GM12892 (cell line): ENCODE measurements around the gene DNASE2.

Experiments used
- POLR2A ChIP-seq: IDR thresholded peaks from 2 replicates; pipeline ENCODE4 v1.6.1; 2011; ENCODE audit warnings: low read depth, low read length, control low read depth
- POLR2AphosphoS5 ChIP-seq: IDR thresholded peaks from 2 replicates; pipeline ENCODE4 v1.6.1; 2011; ENCODE audit warnings: low read depth, low read length, control low read depth

DNA sequence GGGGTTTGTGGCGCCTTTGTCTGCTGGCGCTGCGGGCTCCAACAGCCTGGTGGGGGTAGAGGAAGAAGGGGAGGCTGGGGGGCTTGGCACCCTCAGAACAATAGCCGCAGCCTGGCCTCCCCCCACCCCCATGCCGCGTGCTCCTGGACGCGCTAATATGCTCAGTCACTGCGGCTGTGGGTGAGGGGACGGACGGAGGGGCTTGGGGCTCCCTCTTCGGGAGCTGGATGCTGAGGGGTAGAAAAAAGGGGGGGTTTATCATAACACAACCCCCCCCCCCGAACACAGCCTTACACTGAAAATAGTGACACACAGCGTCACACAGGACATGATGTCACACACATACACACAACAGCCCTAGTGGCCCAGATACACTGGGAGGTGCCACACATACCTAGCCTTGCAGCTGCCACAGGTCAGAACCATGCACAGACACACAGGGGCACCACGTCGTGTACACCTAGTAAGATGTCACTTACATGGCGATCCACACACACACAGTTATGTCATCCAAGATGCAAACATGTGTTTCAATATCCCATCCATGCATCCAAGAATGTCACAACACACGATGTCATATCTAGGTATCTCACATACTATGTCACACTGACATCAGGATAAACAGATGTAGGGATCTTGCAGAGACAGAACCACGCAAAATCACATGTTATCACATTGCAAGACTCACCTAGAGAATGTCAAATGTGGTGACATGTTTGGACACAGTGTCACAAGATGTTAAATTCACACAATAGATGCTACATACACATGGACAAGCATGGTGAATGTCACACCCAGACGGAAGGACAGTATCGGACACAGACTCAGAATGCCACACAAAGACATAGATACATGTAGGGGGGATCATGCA lies 42.1 kb downstream of the DNASE2 start:
- no peak for TF ChIP-seq POLR2A
- no peak for TF ChIP-seq POLR2AphosphoS5
